SU-DHL-6 (cell line): ENCODE measurements around the gene TBX2.

ENCODE experiments used
- H2AFZ ChIP-seq: fragments of 200-600 bp; sonication (generic); 2 replicates; pipeline ENCODE4 v1.6.1; 2014; ENCODE audit warnings: low read depth, mild to moderate bottlenecking, moderate library complexity, mixed read lengths, antibody characterized with exemption, low read length; ENCODE audit not compliant: severe bottlenecking
- H3F3A ChIP-seq: fragments of 200-600 bp; shearing (Covaris generic); 2 replicates; pipeline ENCODE4 v1.6.0; 2016; ENCODE audit warnings: antibody characterized with exemption, mild to moderate bottlenecking; ENCODE audit not compliant: insufficient read depth
- H3K27ac ChIP-seq: fragments of 200-600 bp; sonication (generic); 2 replicates; pipeline ENCODE4 v1.5.1; 2016; ENCODE audit warnings: low read depth, mild to moderate bottlenecking, low read length, moderate library complexity, mixed read lengths
- H3K27me3 ChIP-seq: fragments of 200-600 bp; sonication (generic), shearing (Covaris generic); 2 replicates; pipeline ENCODE4 v1.6.0; 2014; ENCODE audit warnings: mild to moderate bottlenecking, low read length
- H3K36me3 ChIP-seq: fragments of 200-600 bp; sonication (generic); 2 replicates; pipeline ENCODE4 v1.6.1; 2014; ENCODE audit warnings: mild to moderate bottlenecking, low read length, mixed read lengths
- H3K4me2 ChIP-seq: fragments of 300-600, 200-600 bp; shearing (Covaris generic), sonication (generic); 2 replicates; pipeline ENCODE4 v1.6.0; 2014; ENCODE audit warnings: low read length, low read depth, mild to moderate bottlenecking; ENCODE audit not compliant: poor library complexity, severe bottlenecking
- H3K4me3 ChIP-seq: fragments of 200-600 bp; sonication (generic); 2 replicates; pipeline ENCODE4 v1.5.1; 2014; ENCODE audit warnings: antibody characterized with exemption, low read length, mild to moderate bottlenecking, mixed read lengths; ENCODE audit not compliant: insufficient read depth, poor library complexity, severe bottlenecking
- H3K79me2 ChIP-seq: fragments of 200-600 bp; sonication (generic); 2 replicates; pipeline ENCODE4 v1.6.1; 2014; ENCODE audit warnings: mild to moderate bottlenecking, low read length, moderate library complexity; ENCODE audit not compliant: insufficient read depth
- H3K9ac ChIP-seq: fragments of 200-600 bp; sonication (generic); 2 replicates; pipeline ENCODE4 v1.7.0; 2014; ENCODE audit warnings: mild to moderate bottlenecking, low read length
- H3K9me2 ChIP-seq: fragments of 200-600 bp; sonication (generic); replicated peaks from 2 replicates; pipeline ENCODE4 v1.6.1; 2014; ENCODE audit warnings: low read length; ENCODE audit not compliant: insufficient read depth
- H3K9me3 ChIP-seq: fragments of 200-600 bp; sonication (generic); 2 replicates; pipeline ENCODE4 v1.6.1; 2014; ENCODE audit warnings: low read length, mixed read lengths; ENCODE audit not compliant: insufficient read depth
- H4K20me1 ChIP-seq: fragments of 200-600 bp; sonication (generic); 2 replicates; pipeline ENCODE4 v1.6.1; 2014; ENCODE audit warnings: low read depth, mild to moderate bottlenecking, antibody characterized with exemption, low read length, moderate library complexity, mixed read lengths
- CTCF ChIP-seq: fragments of 200-600 bp; sonication (generic); IDR thresholded peaks from one replicate; pipeline ENCODE4 v1.5.1; 2017; ENCODE audit warnings: antibody characterized with exemption, mild to moderate bottlenecking, low read length, moderate library complexity; ENCODE audit not compliant: insufficient read depth, poor library complexity, severe bottlenecking
- EZH2phosphoT487 ChIP-seq: fragments of 200-600 bp; sonication (generic), shearing (Covaris generic); conservative IDR thresholded peaks from 2 replicates; pipeline ENCODE4 v1.6.1; 2018; ENCODE audit warnings: mild to moderate bottlenecking, antibody characterized with exemption, low read length, moderate library complexity, mixed read lengths

The TBX2 gene

GRCh38 chr17:61452301-61453290 is 53.0 kb downstream of the TBX2 start, which contains the start of gene TBX4:
Gene TBX4, plus strand, starts transcription at chr17:61452422. Its CDS starts 4,069 bp downstream, at chr17:61456491.
- Histone ChIP-seq H3K4me3 (no peak within 1 kb of the TSS), H2AFZ (no peak within 1 kb of the TSS), H3K36me3 (no peaks in the 10 kb centered on the region), H3K9me2 (no peaks in the 10 kb centered on the region), H3K27me3 (no peaks in the 10 kb centered on the region), H3K9ac (no peak within 1 kb of the TSS), H3K9me3 (no peaks in the 10 kb centered on the region), H4K20me1 (no peaks in the 10 kb centered on the region), H3K27ac (no peak within 1 kb of the TSS), H3K79me2 (no peaks in the 10 kb centered on the region), H3F3A (no peaks in the 10 kb centered on the region), H3K4me2 (no peak within 1 kb of the TSS)
- TF ChIP-seq CTCF (no peak), EZH2phosphoT487 (no peak)

GRCh38 chr17:61453566-61454380 is 54.1 kb downstream of the TBX2 start:
- TF ChIP-seq CTCF: no peak
- no peak for TF ChIP-seq EZH2phosphoT487
- Histone ChIP-seq H3K4me3 (no peak overlapping the region), H3K79me2 (no peaks in the 10 kb centered on the region), H3K27me3 (no peaks in the 10 kb centered on the region), H2AFZ (no peak overlapping the region), H3K9ac (no peak overlapping the region), H3K36me3 (no peaks in the 10 kb centered on the region), H3K4me2 (no peak overlapping the region), H3K9me2 (no peaks in the 10 kb centered on the region), H3K9me3 (no peaks in the 10 kb centered on the region), H3F3A (no peaks in the 10 kb centered on the region), H3K27ac (no peak overlapping the region), H4K20me1 (no peaks in the 10 kb centered on the region)

GRCh38 chr17:61454381-61455323 is 55.0 kb downstream of the TBX2 start:
- Histone ChIP-seq H3K79me2 (no peaks in the 10 kb centered on the region), H3K36me3 (no peaks in the 10 kb centered on the region), H2AFZ (no peak overlapping the region), H3K9me3 (no peaks in the 10 kb centered on the region), H3K27me3 (no peaks in the 10 kb centered on the region), H3K9me2 (no peaks in the 10 kb centered on the region), H3K4me3 (no peak overlapping the region), H3K27ac (no peak overlapping the region), H4K20me1 (no peaks in the 10 kb centered on the region), H3F3A (no peaks in the 10 kb centered on the region), H3K9ac (no peak overlapping the region), H3K4me2 (no peak overlapping the region)
- TF ChIP-seq CTCF (no peak), EZH2phosphoT487 (no peak)
